MV-4-11 (cell line): Measurements from ENCODE around the gene ALK.

Experiments
- DNase-seq: peaks from one replicate; lab custom pipeline; 2025; lab: John Stamatoyannopoulos, UW

The ALK gene

DNA sequence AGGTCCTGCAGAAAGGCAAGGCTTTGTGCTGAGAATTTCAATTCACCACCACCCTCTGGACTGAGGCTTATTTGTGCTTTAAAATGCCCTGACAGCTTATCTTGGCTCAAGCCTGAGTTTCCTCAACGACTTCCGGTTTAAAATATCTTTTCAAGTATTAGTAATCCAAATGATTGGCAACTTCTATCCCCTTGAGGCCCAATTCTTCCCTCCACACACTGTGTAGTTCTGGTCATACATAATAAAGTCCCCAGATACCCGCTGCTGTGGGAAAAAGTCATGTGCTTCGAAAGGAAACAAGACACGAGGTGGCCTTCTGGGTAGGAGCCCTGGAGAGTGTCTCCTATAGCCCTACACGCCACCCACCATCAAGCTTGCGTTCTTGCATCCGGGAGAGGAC lies 393.4 kb downstream of the ALK start:
- DNase-seq: no peak

DNA sequence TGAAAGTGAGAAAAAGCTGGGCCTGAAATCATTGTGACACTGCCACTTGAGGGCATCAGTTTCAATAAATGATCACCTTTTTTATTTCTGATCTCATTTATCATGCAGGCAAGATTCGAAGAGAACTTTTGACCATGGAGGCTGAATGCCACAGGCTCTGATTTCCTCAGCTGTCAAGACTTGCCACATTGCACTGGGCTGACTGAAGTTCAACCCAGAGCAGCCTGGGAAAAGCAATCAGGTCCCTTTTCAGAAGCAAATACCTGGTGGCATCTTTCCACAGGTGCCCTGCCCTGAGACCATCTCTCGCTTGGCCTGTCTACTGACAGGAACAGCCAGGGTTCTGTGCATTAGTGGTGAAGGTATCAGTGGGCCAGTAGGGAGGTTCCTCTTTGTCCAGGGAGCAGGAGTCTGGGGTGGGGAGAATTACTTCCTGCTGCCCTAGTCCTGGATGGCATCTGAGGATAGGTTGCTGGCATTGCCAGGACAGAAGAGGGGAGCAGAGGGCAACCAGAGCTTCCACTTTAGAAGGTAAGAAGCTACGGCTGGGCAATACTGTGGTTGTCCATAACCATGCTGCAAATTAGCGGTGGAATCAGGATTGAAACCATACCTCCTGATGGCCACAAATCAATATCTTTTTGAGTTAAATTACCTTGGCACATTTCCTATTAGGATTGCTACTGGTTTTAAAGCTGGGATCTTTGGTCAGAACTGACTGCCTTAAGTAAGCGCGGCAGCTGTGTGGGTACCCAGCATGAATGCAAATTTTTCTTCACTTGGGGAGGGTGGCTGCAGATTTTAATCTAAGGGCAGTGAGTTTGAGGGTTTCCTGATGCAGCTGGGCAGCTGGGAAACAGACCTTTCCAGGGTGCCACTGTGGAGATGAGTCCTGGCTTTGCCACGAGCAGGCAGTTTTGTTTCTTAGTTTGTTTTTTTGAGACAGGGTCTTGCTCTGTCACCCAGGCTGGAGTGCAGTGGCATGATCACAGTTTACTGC lies 394.5 kb downstream of the ALK start:
- no peak for DNase-seq

DNA sequence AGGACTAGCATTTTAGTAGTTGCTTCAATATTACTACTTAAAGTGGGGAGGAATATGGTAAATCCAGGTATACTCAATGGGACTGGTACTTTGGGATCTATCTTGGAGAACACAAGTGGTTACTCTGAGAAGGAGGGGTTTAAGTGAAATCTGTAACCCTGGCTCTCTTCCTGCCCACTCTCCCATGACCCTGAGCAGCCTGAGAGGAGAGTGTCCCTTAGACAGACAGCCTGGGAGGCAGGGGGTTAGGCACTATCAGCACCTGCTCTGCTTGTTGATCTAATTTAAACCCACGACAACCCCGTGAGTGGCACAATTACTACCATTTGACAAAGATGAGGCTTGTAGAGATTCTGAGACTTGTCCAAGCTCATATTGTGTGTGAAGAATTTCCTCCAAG lies 395.5 kb downstream of the ALK start:
- DNase-seq: no peak

DNA sequence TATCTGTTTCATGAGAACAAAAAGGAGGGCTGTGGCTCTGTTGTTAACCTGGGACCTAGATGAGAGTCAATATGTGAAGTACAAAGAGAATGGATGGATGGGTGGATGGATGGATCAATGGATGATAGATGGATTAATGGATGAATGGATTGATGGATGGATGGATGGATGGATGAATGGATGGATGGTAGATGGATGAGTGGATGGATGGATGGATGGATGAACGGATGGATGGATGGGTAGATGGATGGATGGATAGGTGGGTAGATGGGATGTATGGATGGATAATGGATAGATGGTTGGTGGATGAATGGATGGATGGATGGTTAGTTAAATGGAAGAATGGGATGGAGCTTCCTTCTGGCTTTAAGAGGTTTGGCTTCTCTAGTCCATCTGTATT lies 396.7 kb downstream of the ALK start:
- DNase-seq: no peak

DNA sequence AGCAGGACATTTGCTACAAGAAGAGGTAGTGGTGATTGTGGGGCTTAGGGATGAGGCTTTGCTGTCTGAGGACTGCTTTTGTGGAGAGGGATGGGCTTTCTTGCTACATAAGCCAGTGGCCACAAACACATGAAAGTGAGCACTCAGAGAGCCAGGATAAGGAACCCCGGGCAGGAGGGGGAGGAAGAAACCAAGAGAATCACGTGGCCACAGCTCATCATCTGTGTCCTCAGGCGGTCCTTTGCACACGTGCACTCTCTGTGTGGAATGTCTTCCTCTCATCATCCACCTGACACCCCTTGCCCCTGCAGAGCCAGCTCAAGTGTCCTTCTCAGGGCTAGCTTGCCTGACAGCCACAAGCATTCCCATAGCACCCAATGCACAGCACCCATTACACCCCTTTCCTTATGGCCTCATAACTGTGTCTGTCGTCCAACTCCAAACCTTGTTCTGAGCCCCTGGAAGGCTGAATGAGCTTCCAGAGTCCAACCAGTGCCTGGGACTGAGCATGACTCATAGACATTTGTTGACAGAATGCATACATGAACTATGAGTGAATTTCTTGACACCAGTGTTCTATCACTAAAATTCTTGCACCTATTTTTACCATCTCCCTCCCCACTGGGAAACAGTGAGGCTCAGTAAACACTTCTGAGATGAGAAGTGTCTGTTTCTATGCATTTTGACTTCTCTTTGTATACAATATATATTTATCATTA lies 398.3 kb downstream of the ALK start:
- peak; percentile 65 for DNase-seq

DNA sequence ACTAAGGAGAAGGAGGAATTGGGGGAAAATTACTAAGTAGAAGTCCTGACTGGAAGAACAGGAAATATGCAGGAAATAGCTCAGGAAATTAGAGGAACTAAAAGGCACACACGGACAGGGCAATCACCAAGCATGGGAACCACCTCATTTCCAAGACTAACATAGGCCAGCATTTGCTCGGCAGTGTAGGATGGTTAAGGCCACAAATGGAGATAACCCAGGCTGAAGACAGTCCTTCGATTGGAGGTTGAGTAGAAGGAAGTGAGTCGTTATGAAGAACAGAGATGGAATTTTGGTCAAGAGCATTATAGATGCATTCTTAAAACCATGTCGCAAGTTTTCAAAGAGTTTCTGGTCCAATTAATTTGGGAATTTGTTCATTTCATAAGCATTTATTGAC lies 401.4 kb downstream of the ALK start:
- DNase-seq: no peak

DNA sequence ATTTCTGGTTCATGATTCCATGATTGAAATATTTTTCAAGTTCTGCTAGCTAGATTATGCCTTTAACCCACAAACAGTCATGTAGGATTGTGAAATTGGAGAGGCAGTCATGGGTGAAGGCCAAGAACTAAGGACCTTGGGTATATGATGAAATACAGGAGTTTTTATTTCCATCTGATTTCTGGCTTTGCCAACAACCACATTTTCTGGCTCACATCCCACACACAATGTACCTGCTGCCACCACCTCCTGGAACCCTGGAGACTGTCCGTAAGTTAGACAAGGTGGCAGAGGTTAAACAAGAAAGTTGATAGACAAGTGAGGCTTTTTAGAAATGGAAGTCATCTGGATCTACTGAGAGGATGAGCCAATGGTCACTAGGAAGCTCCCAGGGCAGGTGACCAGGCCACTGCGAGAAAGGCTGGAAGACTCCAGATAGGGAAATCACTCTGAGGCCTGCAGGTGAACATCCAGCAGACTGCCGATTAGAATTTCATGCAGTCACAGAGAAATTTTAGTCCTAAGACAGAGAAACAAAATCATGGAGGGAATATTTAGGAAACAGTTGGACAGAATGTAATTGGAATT lies 402.0 kb downstream of the ALK start:
- peak; percentile 59 for DNase-seq

DNA sequence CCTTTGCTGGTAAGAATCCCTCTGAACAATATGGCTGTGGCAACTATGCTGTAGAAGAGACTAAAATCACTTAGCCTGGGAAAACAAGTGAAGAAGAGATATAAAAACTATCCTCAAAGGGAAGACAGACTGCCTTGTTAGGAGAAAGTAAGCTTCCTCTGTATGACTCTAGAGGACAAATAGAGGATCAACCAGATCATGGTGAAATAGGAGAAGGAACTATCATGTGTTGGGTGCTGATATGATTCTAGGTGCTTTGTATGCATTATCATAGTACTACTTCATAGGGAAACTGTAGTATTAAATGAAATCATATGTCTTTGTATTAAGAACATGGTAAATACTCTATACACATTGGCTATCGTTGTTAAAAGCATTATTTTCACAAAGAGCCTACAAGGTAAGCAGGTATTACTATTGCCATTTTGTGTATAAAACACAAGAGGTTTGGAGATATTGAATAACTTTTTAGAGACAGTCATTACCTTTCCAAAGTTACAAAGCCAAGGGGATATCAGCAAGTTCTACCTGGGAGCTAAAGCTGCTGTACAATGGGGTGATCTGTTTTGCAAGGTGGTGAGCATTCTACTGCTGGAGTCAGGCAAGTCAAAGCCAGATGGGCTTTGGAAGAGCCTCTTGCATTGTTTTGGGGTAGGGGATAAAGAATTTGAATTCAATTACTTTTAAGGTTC lies 402.6 kb downstream of the ALK start:
- DNase-seq: no peak

DNA sequence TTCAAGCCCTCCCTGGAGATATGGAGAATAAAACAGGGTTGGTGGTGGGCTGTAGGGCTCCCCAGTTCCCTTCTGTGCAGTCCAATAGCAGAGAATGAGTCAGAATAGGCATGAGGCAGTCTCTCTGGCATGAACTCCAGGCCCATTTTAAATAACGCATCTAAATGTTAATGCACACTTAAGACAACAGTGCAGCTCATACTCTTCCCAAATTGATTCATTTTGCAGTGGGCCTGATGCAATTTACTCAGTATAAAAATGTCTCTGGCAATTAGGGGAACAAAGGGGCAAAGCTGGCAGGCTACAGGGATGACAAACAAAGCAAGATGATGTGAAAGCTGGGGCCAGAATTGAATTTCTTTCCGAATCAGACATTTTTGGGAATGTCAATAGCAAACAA lies 403.4 kb downstream of the ALK start:
- no peak for DNase-seq

DNA sequence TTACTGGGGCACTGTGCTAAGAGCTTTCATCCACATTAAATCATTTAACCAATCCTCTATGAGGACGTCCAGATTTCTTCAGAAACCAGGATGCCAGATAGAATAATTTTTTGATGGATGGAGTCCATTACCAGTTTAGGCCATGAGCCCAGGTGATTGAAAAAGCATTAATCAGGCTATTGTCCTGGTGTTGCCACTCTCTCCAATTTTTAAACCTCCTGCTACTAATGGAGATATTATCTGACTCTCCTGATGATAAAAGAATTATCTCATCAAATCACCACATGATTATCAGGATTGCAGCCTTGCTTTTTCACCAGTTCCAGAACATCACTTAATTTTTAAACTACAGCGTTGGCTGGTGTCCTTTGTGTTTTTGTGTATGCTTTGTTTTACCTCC lies 404.0 kb downstream of the ALK start:
- no peak for DNase-seq

DNA sequence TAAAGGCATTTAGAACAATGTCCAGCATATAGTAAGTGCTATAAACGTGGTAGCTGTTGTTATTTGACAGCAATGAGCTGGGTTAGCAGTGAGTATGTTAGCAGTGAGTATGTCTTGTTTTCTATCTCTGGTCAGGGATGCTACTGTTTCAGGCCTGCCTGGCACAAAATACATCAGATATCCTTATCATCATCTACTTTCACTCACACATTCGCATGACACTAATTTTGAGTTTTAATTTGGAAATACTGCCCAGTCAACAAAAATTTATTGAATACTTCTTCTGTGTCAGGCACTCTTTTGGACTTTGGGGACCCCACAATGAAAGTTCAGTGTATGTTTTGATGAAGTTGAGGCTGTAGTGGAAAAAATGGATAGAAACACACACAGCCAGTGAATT lies 404.6 kb downstream of the ALK start:
- DNase-seq: no peak

DNA sequence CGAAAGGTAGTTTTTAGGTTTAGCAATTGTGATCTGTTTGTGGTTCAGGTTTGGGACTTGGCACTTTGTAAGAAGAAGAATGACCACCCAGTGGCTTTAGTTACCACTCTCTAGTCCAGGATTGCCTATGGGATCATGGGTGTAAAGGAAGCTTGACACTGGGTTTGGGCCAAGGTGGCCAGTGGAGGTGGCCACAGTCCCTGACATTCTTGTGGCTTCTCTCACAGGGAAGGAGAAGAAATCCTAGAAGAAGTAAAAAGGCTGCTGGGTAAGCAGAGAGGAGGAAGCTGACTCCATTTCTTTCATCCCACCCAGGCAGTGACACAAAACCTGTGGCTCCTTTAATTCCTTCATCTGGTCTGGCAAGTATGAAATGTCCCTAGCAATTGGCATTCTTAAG lies 411.5 kb downstream of the ALK start:
- DNase-seq: no peak

DNA sequence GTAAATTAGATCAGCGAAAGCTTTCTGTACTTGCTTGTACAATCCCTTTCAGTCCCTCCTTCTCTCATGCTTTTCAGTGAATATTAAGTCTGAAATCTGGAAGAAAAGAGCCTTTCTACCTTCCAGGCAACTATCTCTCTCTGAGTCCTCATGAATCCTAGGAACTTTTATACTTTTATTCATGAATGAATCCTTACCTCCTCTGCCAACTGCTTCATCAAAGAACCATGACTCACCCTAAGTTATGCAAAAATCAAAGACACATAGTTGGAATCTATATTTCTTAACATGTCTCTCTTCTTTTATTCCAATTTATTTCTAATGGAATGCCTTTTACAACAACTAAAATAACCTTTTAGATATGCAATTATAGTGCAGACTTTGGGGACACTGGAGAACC lies 412.0 kb downstream of the ALK start:
- DNase-seq: no peak

DNA sequence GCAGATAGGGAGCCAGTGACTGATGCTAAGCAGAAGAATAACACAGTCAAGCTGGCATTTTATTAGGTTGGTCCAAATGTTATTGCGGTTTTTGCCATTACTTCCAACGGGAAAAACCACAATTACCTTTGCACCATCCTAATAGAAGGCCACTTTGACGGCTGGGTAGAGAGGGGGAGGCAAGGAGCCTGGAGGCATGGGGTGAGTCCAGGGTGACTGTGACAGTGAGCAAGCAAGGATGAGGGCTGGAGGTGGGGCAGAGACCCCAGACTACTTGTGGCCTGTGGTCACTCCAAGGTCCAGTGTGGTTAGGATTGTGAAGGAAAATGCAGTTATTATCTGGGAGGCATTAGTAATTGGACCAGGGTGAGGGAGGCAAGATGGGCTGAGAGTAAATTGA lies 416.6 kb downstream of the ALK start:
- DNase-seq: no peak

DNA sequence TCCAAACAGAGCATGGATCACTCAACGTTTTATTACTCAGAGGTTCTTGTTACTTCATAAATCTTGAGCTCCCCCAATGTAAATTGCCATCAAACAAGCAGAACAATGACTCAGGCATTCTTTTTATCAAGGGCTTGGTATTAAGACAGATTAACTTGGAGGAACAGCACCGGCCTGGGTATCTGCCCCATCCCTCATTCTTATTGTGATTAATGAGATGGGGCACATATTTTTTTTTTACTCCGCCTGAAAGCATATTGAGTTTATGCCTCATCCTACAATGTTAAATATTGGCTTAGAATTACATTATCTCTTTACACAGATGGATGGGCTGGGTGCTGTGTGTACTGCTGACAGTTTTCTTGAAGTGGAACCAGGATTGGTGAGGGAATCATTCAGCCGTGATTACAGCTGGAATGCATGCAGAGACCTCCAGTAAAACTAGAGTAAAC lies 418.9 kb downstream of the ALK start:
- no peak for DNase-seq

DNA sequence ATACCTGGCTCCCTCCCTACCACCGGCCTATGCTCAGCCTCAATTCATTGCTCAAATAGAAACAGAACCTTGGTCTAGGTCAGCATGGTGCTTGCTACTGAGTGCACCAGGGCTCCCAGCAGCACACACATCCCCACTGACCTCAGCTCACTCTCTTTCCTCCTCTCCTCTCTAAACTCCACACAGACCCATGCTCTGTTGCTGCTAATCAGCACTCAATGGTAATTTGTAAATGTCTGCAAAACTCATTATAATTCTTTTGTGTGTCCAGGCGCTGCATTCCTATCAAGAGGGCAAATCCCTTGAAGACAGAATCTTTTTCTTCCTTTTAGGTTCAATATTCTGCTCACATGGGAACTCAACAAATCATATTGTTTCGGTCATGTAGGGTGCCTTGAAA lies 424.0 kb downstream of the ALK start:
- DNase-seq: no peak

DNA sequence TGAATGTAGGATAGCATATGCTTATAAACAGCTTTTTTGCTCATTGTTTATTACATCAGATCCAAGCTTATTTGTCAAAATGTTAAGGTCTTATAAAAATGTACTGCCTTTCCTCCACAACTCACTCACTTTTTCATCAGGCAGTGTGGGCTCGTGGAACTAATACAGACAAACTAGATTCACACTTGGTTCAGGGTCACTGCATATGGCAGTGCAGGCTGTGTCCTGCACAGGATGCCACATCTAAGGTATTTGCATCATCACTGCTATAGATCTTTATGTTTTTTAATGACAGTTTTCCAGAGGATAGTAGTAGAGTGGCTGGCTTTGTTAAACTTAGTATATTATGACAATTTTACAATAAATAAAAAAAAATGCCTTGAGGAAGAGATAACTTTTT lies 425.2 kb downstream of the ALK start:
- no peak for DNase-seq

DNA sequence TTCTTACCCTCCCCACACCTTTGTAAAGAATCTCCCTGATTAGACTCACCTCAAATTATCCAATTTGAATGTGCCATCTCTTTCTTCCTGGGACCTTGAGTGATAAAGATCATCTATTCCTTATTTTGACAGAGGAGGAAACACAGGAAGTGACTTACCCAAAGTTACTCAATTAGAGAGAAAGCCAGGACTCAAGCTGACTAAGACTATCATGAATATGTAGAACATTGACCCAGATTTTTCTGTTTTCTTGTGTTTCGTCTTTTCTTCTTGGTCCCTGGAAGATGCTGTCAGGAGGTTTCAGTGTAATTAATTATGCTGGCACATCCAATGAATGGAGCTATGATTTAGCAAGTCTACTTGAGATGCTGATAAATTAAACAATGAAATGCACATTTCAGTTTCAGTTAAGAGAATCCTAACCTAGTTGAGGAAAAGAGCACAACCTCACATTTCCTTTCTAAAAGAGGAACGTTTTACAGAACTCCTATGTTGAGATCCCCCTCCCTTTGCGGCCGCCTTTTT lies 425.8 kb downstream of the ALK start:
- DNase-seq: no peak

DNA sequence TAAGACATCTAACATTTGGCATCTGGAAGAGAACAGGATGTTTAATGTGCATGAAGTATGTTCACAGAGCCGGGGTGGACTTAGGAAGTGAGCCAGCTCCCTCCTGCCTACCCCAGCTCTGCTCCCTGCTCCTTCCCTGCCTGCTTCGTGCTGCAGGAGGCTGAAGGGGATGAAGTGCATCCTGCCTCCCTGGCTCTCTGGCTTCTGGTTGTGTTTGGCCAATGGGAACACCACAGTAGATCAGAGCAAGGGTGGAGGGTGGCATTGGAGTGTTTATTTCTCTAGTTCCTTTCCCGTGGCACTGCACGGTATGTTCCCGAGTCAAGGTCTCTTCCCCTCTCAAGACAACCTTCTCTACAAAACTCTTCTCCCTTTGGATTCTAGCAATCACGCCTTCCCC lies 426.3 kb downstream of the ALK start:
- DNase-seq: no peak

DNA sequence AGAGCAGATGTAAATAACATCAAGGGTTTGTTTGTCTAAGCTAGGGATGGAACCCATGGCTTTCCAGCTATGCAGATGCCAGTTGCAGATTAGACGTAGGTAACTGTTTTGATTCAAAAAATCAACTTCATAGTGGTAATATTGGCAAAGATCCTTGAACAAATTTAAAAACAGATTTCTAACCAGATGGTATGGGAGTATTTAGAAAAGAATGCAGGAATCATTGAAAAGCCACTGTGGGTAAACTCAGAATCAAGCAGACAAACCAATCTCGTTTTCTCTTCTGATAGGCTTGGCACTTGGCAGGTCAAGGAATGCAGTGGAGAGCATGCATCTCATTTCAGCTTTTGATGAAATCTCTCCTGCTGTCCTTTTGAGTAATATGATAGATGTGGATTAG lies 428.7 kb downstream of the ALK start:
- DNase-seq: no peak

DNA sequence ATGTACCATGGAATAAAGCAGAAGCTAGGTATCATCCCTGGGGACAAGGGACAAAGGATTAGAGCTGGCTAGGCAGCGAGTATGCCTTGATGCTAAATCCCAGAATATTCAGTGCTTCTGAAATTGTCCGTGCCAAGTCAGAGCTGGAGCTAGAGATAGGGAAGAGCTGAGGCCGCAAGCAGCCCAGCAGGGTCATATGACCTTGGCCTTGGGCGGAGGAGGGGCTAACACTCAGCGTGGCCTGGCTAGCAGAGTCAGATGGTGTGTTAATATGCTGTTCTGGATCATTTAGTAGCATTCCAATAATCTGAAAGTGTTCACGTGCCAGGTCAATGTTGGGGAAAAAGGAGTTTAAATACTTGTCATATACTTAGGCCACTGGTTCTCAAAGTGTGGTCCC lies 431.3 kb downstream of the ALK start:
- DNase-seq: no peak

DNA sequence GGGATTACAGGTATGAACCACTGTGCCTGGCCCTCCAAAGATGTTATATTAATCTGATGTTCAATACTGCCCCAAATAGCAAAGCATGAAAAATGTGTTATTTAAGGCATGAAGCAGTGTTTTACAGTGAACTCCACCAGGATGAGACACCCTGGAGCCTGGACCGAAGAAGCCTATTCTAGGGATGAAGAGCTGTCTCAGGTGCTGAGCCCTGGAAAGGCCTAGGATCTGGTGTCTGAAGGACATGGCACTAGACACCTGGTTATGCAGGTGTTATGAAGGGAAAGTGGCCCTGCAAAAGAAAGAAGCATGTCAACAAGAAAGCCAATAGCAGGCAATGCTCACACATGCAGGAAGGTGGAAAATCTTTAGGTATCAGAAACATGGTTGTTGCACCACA lies 431.8 kb downstream of the ALK start:
- no peak for DNase-seq
